ENCODE results near the gene SYNGR3. TPM values are rescaled to one million over a fixed set of nuclear protein-coding genes. Genes with fewer than 3 reads are reported as not detected.
"Not testable (repeated sequence)": the region's sequence is repeated elsewhere in the genome, so short reads cannot be mapped to it uniquely, and the experiment has no call there.

The SYNGR3 gene
- polyA plus RNA-seq, 1 experiment, result 1.8 TPM

- POLR2A ChIA-PET, result interaction anchor here (1.1 kb wide), 1 partner anchor 11 kb away, joined by 4 read pairs; the partner anchor contains the start of gene RPS2
- no peak overlapping the region for H3K27ac ChIP-seq (ENCODE audit: low read depth, low read length)
These were observed 36.0 kb upstream of the SYNGR3 start for GRCh38 chr16:1953734-1954133.

DNA sequence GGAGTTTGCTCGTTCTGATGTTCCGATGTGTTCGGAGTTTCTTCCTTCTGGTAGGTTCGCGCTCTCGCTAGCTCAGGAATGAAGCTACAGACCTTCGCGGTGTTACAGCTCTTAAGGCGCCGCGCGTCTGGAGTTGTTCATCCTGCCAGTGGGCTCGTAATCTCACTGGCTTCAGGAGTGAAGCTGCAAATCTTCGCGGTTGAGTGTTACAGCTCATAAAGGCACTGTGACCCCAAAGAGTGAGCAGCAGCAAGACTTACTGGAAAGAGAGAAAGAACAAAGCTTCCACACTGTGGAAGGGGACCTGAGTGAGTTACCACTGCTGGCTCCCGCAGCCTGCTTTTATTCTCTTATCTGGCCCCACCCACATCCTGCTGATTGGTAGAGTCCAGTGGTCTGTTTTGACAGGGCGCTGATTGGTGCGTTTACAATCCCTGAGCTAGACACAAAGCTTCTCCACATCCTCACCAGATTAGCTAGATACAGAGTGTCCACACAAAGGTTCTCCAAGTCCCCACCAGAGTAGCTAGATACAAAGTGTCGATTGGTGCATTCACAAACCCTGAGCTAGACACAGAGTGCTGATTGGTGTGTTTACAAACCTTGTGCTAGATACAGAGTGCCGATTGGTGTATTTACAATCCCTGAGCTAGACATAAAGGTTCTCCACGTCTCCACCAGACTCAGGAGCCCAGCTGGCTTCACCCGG lies 32.2 kb upstream of the SYNGR3 start:
- not testable (repeated sequence) for H3K27ac ChIP-seq (ENCODE audit: low read depth, low read length); DNase-seq (ENCODE audit: low read depth, low spot score); H3K9me3 ChIP-seq (ENCODE audit: control insufficient read depth, insufficient read depth, low read length); H3K27me3 ChIP-seq (ENCODE audit: control insufficient read depth, insufficient read depth, low read length); H3K4me3 ChIP-seq (ENCODE audit: low read depth, low read length)
- POLR2A ChIA-PET, result interaction anchor here (1.1 kb wide), 1 partner anchor 14 kb away, joined by 6 read pairs; the partner anchor contains the start of gene MSRB1
- CTCF ChIA-PET, result interaction anchor here (2.2 kb wide), 1 partner anchor 183 kb away, joined by 7 read pairs; no protein-coding TSS in a partner anchor

More at GRCh38 chr16:1953734-1954133, 36.0 kb upstream of the SYNGR3 start:
- CTCF ChIA-PET, result no interaction called here
- Histone ChIP-seq H3K9me3 (ENCODE audit: control insufficient read depth, insufficient read depth, low read length) (peaks cover 3% of the 10 kb centered on the region; the same call in 1 of the 2 replicates), H3K4me3 (ENCODE audit: low read depth, low read length) (no peak overlapping the region), H3K27me3 (ENCODE audit: control insufficient read depth, insufficient read depth, low read length) (no peaks in the 10 kb centered on the region)
- no peak for TF ChIP-seq CTCF (IDR thresholded peaks at IDR 0.05; ENCODE audit: low read depth, low read length)
- no peak for DNase-seq (ENCODE audit: low read depth, low spot score)

DNA sequence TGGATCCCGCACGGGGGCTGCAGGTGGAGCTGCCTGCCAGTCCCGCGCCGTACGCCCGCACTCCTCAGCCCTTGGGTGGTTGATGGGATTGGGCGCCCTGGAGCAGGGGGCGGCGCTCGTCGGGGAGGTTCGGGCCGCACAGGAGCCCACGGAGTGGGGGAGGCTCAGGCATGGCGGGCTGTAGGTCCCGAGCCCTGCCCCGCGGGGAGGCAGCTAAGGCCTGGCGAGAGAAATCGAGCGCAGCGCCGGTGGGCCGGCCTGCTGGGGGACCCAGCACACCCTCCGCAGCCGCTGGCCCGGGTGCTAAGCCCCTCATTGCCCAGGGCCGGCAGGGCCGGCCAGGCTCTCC lies 31.7 kb upstream of the SYNGR3 start:
- POLR2A ChIA-PET, result not testable (repeated sequence)

GRCh38 chr16:1958715-1959268 lies 31.0 kb upstream of the SYNGR3 start:
- POLR2A ChIA-PET, result no interaction called here

More for the DNA sequence above, 31.7 kb upstream of the SYNGR3 start:
- H3K9me3 ChIP-seq (ENCODE audit: control insufficient read depth, insufficient read depth, low read length); H3K4me3 ChIP-seq (ENCODE audit: low read depth, low read length); DNase-seq (ENCODE audit: low read depth, low spot score); H3K27me3 ChIP-seq (ENCODE audit: control insufficient read depth, insufficient read depth, low read length); H3K27ac ChIP-seq (ENCODE audit: low read depth, low read length): not testable (repeated sequence)
- CTCF ChIA-PET, result interaction anchor here (2.2 kb wide), 1 partner anchor 182 kb away, joined by 7 read pairs; no protein-coding TSS in a partner anchor

GRCh38 chr16:1959269-1960039 lies 30.3 kb upstream of the SYNGR3 start, which contains the start of gene NDUFB10:
Gene NDUFB10, plus strand, starts transcription at chr16:1959538. Its CDS starts 87 bp downstream, at chr16:1959625.
- no peaks in the 10 kb centered on the region for H3K27me3 ChIP-seq (ENCODE audit: control insufficient read depth, insufficient read depth, low read length)
- DNase-seq (ENCODE audit: low read depth, low spot score), result peak; percentile 67
- peak within 1 kb of the TSS; percentile 86 for H3K4me3 ChIP-seq (ENCODE audit: low read depth, low read length)
- peak within 1 kb of the TSS; percentile 21 for H3K27ac ChIP-seq (ENCODE audit: low read depth, low read length)
- CTCF ChIA-PET, result no interaction called here
- POLR2A ChIA-PET, result interaction anchor here (0.9 kb wide), 1 partner anchor 18 kb away, joined by 3 read pairs; no protein-coding TSS in a partner anchor
- TF ChIP-seq CTCF (IDR thresholded peaks at IDR 0.05; ENCODE audit: low read depth, low read length), result peak; percentile 63
- peaks cover 3% of the 10 kb centered on the region; the same call in 1 of the 2 replicates for H3K9me3 ChIP-seq (ENCODE audit: control insufficient read depth, insufficient read depth, low read length)

More at GRCh38 chr16:1958715-1959268, 31.0 kb upstream of the SYNGR3 start:
- Histone ChIP-seq H3K9me3 (ENCODE audit: control insufficient read depth, insufficient read depth, low read length) (peaks cover 3% of the 10 kb centered on the region; the same call in 1 of the 2 replicates), H3K27me3 (ENCODE audit: control insufficient read depth, insufficient read depth, low read length) (no peaks in the 10 kb centered on the region), H3K27ac (ENCODE audit: low read depth, low read length) (peak overlapping the region; percentile 21), H3K4me3 (ENCODE audit: low read depth, low read length) (peak overlapping the region; percentile 43)
- CTCF ChIA-PET, result interaction anchor here (2.2 kb wide), 1 partner anchor 182 kb away, joined by 7 read pairs; no protein-coding TSS in a partner anchor
- no peak for DNase-seq (ENCODE audit: low read depth, low spot score)
- no peak for TF ChIP-seq CTCF (IDR thresholded peaks at IDR 0.05; ENCODE audit: low read depth, low read length)
